GM18951 (cell line): Measurements from ENCODE around the gene HPCAL1.

Source experiments
- POLR2A ChIP-seq: IDR thresholded peaks from 4 replicates; pipeline ENCODE4 v1.6.1; 2011; ENCODE audit warnings: mild to moderate bottlenecking; ENCODE audit not compliant: insufficient read length, insufficient read depth; ENCODE audit errors: extremely low read depth
- in situ Hi-C: fragments of 300-500 bp; cut with MboI; formaldehyde crosslinking; loops from one replicate; pipeline ENCODE4 v1.12.0; 2022; ENCODE audit warnings: low sequenced_read_pairs, mixed read lengths, inconsistent platforms; ENCODE audit not compliant: unreplicated experiment

HPCAL1 gene

DNA sequence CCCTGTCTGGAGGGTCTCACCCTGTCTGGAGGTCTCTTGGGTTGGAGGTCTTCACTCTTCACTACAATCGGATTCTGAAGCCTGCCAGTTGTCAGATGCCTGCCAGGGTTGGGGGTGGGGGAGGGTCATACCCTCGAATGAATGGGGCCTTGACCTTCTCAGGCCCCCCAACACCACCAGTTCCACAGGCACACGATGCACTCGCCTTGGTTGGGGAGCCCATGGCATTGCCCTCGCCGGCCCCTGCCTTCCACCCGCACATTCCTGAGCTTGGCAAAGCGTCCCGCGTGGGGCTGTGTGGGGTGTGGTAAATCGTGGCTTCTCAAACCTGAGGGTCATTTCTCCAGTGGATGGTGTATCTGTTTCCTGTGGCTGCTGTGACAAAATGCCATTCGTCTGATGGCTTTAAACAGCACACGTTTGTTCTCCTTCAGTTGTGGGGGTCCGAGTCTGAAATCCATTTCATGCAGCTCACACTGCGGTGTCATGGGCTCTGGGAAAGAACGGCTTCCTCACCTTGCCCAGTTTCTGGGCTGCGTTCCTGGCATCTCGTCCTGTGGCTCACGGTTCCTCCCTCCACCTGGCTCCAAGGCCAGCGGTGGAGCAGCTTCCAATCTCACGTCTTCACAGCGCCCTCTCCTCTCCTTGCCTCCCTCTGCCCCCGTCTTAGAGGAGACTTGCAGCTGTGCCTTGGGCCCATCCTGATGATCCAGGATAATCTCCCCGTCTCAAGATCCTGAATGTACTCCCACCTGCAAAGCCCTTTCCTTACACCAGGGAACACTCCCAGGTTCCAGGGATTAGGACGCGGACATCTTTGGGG, 38.0 kb upstream of the HPCAL1 start:
- TF ChIP-seq POLR2A = no peak
- in situ Hi-C loops = no loop called here

- TF ChIP-seq POLR2A = no peak
- in situ Hi-C loops = no loop called here
Measured at GRCh38 chr2:10265329-10266132, 37.2 kb upstream of the HPCAL1 start.

DNA sequence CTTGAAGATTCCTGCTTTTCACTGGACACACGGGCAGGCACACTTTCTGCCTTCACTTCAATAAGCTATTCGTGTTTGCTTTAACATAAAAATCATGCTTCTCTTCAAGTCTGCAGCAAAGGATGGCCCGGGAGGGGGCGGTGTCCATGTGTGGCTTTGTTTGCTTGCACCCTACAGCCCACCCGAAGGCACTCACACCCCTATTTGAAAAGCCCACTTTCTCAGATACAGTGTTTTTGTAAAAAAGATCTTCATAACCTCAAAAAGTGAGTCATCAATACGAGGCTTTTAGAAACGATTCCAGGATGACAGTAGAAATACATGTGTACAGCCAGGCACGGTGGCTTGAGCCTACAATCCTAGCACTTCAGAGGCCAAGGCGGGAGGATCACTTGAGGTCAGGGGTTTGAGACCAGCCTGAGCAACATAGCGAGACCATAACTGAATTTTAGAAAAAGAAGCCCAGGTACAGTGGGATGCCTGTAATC, 36.5 kb upstream of the HPCAL1 start:
- in situ Hi-C loops = no loop called here
- no peak for TF ChIP-seq POLR2A

- TF ChIP-seq POLR2A = no peak
- in situ Hi-C loops = no loop called here
Measured at GRCh38 chr2:10267036-10267435, 35.7 kb upstream of the HPCAL1 start.

DNA sequence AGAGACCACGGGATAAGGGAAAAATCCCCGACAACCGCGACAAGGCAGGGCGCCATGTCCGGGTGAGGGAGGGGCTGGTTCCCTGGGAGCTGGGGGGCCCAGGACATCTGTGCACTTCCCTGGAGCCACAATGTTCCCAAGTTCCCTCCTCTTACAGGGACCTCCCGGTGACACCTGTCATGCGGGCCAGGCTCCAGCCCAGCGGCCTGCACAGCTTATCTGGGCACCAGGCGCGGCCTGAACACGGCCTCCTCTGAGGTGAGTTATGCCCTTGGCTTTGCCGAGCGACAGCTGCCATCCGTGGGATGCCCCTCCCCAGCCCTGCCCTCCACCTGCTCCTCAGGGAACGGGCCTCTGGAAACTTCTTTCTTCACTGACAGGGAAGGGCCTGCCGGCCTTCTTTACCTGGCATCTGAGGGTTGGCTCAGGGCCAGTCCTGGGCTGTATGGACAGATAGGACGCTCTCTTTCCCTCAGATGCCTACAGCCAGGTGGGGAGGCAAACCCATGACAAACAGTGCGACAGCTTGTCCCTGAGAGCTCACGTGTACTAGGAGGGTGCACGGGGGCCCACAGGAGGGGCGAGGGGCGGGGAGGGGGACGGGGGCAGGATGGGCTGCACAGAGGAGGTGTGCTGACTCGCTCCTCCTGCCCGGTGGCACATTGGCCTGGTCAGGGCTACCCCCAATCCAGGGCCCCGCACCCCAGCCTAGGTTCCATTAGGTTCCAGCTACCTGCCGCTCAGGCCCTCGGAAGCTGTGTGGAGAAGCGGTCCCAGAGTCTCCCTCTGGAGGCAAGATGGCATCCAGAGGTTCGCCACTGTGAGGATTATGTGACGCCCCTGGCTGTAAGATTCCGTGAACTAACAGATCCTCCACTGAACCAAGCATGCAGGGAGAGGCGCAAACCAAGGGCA, 34.9 kb upstream of the HPCAL1 start:
- TF ChIP-seq POLR2A = no peak
- in situ Hi-C loops = no loop called here

DNA sequence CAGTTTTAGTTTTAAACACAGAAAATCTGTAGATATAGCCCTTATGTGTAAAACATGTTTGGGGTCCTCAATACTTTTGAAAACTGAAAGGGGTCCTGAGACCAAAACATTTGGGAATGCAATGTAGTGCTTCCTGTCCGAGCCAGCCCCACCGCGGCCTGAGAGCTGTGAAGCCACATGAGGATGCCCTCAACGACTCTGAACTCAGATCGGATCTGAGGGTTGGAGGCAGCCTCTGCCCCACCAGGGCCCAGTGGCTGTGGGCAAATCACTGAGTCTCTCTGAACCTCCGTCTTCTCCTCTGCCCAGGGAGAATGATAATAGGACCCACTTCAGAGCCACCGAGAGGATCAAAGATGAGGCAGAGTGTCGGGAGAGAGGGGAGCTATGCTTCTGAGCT, 33.4 kb upstream of the HPCAL1 start:
- no peak for TF ChIP-seq POLR2A
- in situ Hi-C loops = no loop called here

DNA sequence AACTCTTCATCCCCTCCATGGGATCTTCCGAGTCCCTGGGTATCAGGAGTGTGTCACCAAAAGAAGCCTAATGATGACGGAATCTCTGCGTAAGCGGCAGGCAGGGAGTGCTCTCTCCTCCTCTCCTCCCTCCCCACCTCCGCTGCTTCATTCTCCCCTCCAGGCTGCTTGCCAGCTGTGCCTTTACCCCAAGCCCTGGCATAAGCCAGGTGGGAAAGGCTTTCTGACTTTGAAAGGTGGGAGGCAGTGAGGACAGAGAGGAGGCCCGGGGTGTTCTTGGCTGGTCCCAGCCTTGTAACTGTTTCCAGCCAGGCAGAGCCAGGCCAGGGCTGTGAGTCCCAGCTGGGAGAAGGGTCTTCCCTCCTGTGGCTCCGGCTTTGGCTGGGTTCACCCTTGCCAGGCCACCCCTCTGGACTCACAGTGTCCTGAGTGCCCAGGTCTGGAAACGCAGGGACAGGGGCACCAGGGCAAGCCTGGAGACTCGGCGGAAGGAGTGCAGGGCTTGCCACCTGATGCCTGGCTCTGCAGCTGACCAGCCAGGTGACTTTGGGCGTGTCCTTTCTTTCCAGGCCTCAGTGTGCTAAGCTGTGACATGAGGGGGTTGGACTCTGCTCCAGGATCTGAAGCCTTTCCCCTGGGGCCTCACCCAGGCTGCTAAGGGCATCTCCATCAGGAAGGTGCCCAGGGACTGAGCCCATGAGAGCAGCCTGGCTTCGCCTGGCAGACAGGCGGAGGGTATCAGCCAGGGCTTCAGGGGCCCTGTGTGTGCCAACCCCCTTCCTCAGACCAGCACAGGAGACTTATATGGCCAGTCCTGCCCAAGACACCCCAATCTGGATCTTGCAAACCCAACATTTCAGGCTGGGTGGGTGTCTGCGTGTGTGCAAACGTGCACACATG, 32.7 kb upstream of the HPCAL1 start:
- in situ Hi-C loops = loop anchor here (10.0 kb wide), 1 partner anchor 165 kb away; no protein-coding TSS in a partner anchor
- TF ChIP-seq POLR2A = no peak

- in situ Hi-C loops = loop anchor here (10.0 kb wide), 1 partner anchor 163 kb away; no protein-coding TSS in a partner anchor
- no peak for TF ChIP-seq POLR2A
Measured at GRCh38 chr2:10271509-10271908, 31.2 kb upstream of the HPCAL1 start.

DNA sequence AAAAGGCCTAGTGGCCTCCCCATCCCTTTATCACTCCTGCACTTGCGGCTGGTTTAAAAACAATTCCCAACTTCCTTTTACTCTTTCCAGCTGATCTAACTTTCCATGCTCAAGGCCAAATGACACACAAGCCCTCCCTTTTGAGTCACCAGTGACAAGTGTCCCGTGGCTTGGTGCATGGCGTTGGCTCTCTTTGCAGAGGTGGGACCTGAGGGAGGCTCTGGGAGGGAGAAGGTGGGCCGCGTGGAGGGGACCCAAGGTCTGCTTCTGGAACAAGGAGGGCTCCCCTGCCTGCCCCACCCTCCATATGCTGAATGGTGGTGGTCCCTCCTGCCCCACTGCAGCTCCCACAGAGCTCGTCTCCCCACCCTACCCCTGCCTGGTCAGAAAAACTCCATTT, 30.8 kb upstream of the HPCAL1 start:
- no peak for TF ChIP-seq POLR2A
- in situ Hi-C loops = loop anchor here (10.0 kb wide), 1 partner anchor 163 kb away; no protein-coding TSS in a partner anchor

GRCh38 chr2:10272464-10272863, 30.2 kb upstream of the HPCAL1 start:
- TF ChIP-seq POLR2A = no peak
- in situ Hi-C loops = loop anchor here (10.0 kb wide), 1 partner anchor 162 kb away; no protein-coding TSS in a partner anchor
